ENCODE results near the gene CTNND2. TPM values are rescaled to one million over a fixed set of nuclear protein-coding genes. Genes with fewer than 3 reads are reported as not detected.

Gene CTNND2
- total and polyA plus RNA-seq, 10 of the 15 experiments (the other 5 are each of a cell fraction or from before 2014, with no cell fraction given), result 0.02 to 0.16 (median 0.04) TPM; not detected in 7

DNA sequence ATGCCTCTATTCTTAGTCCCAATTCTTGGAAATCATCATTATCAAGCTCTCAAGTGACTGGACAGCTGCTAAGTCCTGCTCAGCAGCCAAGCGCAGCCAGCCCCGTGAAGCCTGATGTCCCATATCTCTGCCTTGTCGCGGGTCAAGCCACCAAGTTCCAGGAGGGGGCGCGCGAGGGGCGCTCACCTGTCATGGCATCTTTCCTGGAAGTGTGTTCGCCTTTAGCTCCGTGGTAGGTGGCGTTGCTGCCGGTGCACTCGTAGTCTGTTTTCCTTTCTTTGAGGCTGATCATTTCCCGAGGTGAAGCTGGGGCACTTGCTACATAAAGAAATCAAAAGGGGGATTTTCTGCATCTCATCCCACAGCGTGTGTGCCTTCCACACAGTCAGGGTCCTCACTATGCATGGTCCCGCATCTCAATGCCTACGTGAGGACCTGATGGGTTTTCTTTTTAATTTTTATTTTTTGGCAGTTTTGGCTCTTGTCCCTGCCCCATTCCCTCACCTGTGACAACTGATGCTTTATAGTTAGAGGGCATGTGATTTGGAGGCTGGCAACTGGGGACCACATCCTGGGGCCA lies 916.2 kb downstream of the CTNND2 start:
- DNase-seq (ENCODE audit: low read depth, low spot score) (no peak), ATAC-seq (peak; percentile 90), FAIRE-seq (no peak)
- no peaks in the 10 kb centered on the region for H3K36me3 ChIP-seq (ENCODE audit: control insufficient read depth in 2 of 2, insufficient read depth in 2 of 2, low read length in 1 of 2)
- H2AFZ ChIP-seq (ENCODE audit: control insufficient read depth, low read depth, low read length), result no peak overlapping the region
- no peak overlapping the region for H3K9ac ChIP-seq (ENCODE audit: control insufficient read depth, insufficient read depth, low read length)
- POLR2A ChIA-PET, result no interaction called here
- in situ Hi-C loops (cut with MboI) (no loop called here), intact Hi-C loops (cut with micrococcal nuclease; ENCODE audit: unreplicated experiment) (loop anchor here (1.0 to 10.0 kb wide), 5 partner anchors 49 to 727 kb away; no protein-coding TSS in a partner anchor)
- H3K4me1 ChIP-seq (ENCODE audit: control insufficient read depth, insufficient read depth, low read length), result no peaks in the 10 kb centered on the region
- peaks cover 0 to 2% of the 10 kb centered on the region in 2 experiments; a peak in 2 of 4 replicates for H3K27me3 ChIP-seq (replicated peaks in 1 of 2; ENCODE audit: control insufficient read depth in 2 of 2, insufficient read depth in 2 of 2, low read length in 1 of 2)
- RAD21 ChIA-PET (ENCODE audit: unreplicated experiment), result interaction anchor here (0.7 to 2.5 kb wide), 8 partner anchors 13 to 290 kb away, joined by 3 to 11 read pairs (median 4); no protein-coding TSS in a partner anchor
- 6% methylated on average over 17 of the region's 17 CpGs for WGBS (ENCODE audit: insufficient coverage, insufficient replicate concordance, low lambda C conversion rate, missing lambda C conversion rate)
- H3K4me2 ChIP-seq (ENCODE audit: control insufficient read depth, insufficient read depth), result no peak overlapping the region
- H3K9me3 ChIP-seq (replicated peaks; ENCODE audit: control insufficient read depth, insufficient read depth, low read length), result no peaks in the 10 kb centered on the region
- CTCF ChIA-PET, result interaction anchor here (0.5 to 7.4 kb wide), 27 partner anchors 10 to 1036 kb away, joined by 3 to 98 read pairs (median 4); no protein-coding TSS in a partner anchor
- no peaks in the 10 kb centered on the region for H3K79me2 ChIP-seq (ENCODE audit: control insufficient read depth, insufficient read depth, low read length)
- no peak for TF ChIP-seq ASH2L (IDR thresholded peaks at IDR 0.05; ENCODE audit: borderline replicate concordance, low read depth)
- no peak for TF ChIP-seq MYB (IDR thresholded peaks at IDR 0.05; ENCODE audit: borderline replicate concordance, low read depth, low read length)
- TF ChIP-seq, protein P1, sequence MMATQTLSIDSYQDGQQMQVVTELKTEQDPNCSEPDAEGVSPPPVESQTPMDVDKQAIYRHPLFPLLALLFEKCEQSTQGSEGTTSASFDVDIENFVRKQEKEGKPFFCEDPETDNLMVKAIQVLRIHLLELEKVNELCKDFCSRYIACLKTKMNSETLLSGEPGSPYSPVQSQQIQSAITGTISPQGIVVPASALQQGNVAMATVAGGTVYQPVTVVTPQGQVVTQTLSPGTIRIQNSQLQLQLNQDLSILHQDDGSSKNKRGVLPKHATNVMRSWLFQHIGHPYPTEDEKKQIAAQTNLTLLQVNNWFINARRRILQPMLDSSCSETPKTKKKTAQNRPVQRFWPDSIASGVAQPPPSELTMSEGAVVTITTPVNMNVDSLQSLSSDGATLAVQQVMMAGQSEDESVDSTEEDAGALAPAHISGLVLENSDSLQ (IDR thresholded peaks at IDR 0.05), result no peak
- TF ChIP-seq RB1 (IDR thresholded peaks at IDR 0.05; ENCODE audit: borderline replicate concordance), result 0 out of 2 replicates have a peak, but pooled peaks have one; percentile 35
- 0 out of 2 replicates have a peak, but pooled peaks have one; percentile 18 for TF ChIP-seq IRF4 (IDR thresholded peaks at IDR 0.05; ENCODE audit: low read depth, low read length)
- TF ChIP-seq RAD21 (IDR thresholded peaks at IDR 0.05; ENCODE audit: insufficient read depth, low read depth, low read length), result peak; percentile 85
- 0 out of 2 replicates have a peak, but pooled peaks have one; percentile 32 for TF ChIP-seq TCF12 (IDR thresholded peaks at IDR 0.05; ENCODE audit: low read depth, low read length)
- TF ChIP-seq, protein P2, sequence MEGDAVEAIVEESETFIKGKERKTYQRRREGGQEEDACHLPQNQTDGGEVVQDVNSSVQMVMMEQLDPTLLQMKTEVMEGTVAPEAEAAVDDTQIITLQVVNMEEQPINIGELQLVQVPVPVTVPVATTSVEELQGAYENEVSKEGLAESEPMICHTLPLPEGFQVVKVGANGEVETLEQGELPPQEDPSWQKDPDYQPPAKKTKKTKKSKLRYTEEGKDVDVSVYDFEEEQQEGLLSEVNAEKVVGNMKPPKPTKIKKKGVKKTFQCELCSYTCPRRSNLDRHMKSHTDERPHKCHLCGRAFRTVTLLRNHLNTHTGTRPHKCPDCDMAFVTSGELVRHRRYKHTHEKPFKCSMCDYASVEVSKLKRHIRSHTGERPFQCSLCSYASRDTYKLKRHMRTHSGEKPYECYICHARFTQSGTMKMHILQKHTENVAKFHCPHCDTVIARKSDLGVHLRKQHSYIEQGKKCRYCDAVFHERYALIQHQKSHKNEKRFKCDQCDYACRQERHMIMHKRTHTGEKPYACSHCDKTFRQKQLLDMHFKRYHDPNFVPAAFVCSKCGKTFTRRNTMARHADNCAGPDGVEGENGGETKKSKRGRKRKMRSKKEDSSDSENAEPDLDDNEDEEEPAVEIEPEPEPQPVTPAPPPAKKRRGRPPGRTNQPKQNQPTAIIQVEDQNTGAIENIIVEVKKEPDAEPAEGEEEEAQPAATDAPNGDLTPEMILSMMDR (IDR thresholded peaks at IDR 0.05 in 2 of 3, conservative IDR thresholded peaks at IDR 0.05 in 1 of 3; ENCODE audit: control insufficient read depth in 2 of 3, extremely low read depth in 1 of 3, insufficient read depth in 1 of 3, low read depth in 3 of 3, low read length in 3 of 3), result peak; percentile 86 to 89 (median 88)
- TF ChIP-seq SP1 (IDR thresholded peaks at IDR 0.05; ENCODE audit: low read depth, low read length), result no peak
- TF ChIP-seq, protein P3, sequence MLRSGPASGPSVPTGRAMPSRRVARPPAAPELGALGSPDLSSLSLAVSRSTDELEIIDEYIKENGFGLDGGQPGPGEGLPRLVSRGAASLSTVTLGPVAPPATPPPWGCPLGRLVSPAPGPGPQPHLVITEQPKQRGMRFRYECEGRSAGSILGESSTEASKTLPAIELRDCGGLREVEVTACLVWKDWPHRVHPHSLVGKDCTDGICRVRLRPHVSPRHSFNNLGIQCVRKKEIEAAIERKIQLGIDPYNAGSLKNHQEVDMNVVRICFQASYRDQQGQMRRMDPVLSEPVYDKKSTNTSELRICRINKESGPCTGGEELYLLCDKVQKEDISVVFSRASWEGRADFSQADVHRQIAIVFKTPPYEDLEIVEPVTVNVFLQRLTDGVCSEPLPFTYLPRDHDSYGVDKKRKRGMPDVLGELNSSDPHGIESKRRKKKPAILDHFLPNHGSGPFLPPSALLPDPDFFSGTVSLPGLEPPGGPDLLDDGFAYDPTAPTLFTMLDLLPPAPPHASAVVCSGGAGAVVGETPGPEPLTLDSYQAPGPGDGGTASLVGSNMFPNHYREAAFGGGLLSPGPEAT (IDR thresholded peaks at IDR 0.05; ENCODE audit: low read depth), result no peak
- TF ChIP-seq YBX1 (IDR thresholded peaks at IDR 0.05), result no peak
- peak; percentile 72 for TF ChIP-seq SMC3 (IDR thresholded peaks at IDR 0.05; ENCODE audit: borderline replicate concordance, low read length)
- peak; percentile 84 for TF ChIP-seq YY1 (IDR thresholded peaks at IDR 0.05; ENCODE audit: low read depth, low read length)
- TF ChIP-seq PAX5 (IDR thresholded peaks at IDR 0.05; ENCODE audit: borderline replicate concordance, low read depth, low read length), result 0 out of 2 replicates have a peak, but pooled peaks have one; percentile 19
- BruUV-seq (replicated peaks), result no TSS peak
- no peaks in the 10 kb centered on the region for H4K20me1 ChIP-seq (ENCODE audit: control insufficient read depth, insufficient read depth)
- no peak overlapping the region for H3K27ac ChIP-seq (ENCODE audit: control insufficient read depth, insufficient read depth)
- SMC1A ChIA-PET (ENCODE audit: uncharacterized antibody, unreplicated experiment), result interaction anchor here (0.9 to 3.5 kb wide), 10 partner anchors 12 to 298 kb away, joined by 3 to 22 read pairs (median 4); no protein-coding TSS in a partner anchor
- no peak overlapping the region for H3K4me3 ChIP-seq

Measured in GM12878 (cell line).